ENCODE results near the gene TECPR2. TPM values are rescaled to one million over a fixed set of nuclear protein-coding genes. Genes with fewer than 3 reads are reported as not detected.

Gene TECPR2
- total and polyA plus RNA-seq, 10 of the 15 experiments (the other 5 are each of a cell fraction or from before 2014, with no cell fraction given): 0.15 to 10.0 (median 3.0) TPM

GRCh38 chr14:102320671-102321455 is 41.9 kb upstream of the TECPR2 start:
- Histone ChIP-seq H3K4me2 (ENCODE audit: control insufficient read depth, insufficient read depth) (peak overlapping the region; percentile 95), H2AFZ (ENCODE audit: control insufficient read depth, low read depth, low read length) (peak overlapping the region; percentile 68), H3K79me2 (ENCODE audit: control insufficient read depth, insufficient read depth, low read length) (peaks cover 14% of the 10 kb centered on the region), H3K9ac (ENCODE audit: control insufficient read depth, insufficient read depth, low read length) (peak overlapping the region; percentile 88), H3K27ac (ENCODE audit: control insufficient read depth, insufficient read depth) (peak overlapping the region; percentile 72; the same call in 1 of the 2 replicates), H4K20me1 (ENCODE audit: control insufficient read depth, insufficient read depth) (no peaks in the 10 kb centered on the region), H3K4me1 (ENCODE audit: control insufficient read depth, insufficient read depth, low read length) (peaks cover 18% of the 10 kb centered on the region), H3K36me3 (ENCODE audit: control insufficient read depth in 2 of 2, insufficient read depth in 2 of 2, low read length in 1 of 2) (no peaks in the 10 kb centered on the region), H3K4me3 (peak overlapping the region; percentile 97), H3K27me3 (replicated peaks in 1 of 2; ENCODE audit: control insufficient read depth in 2 of 2, insufficient read depth in 2 of 2, low read length in 1 of 2) (no peaks in the 10 kb centered on the region), H3K9me3 (replicated peaks; ENCODE audit: control insufficient read depth, insufficient read depth, low read length) (no peaks in the 10 kb centered on the region)
- ATAC-seq (no peak), DNase-seq (ENCODE audit: low read depth, low spot score) (no peak), FAIRE-seq (no peak)
- ChIA-PET CTCF (interaction anchor here (0.5 to 1.1 kb wide), 4 partner anchors 15 to 350 kb away, joined by 3 to 4 read pairs (median 4); no protein-coding TSS in a partner anchor), SMC1A (ENCODE audit: uncharacterized antibody, unreplicated experiment) (interaction anchor here (0.5 to 1.6 kb wide), 4 partner anchors 16 to 201 kb away, joined by 3 read pairs; partner anchors contain the start of gene MOK), RAD21 (ENCODE audit: unreplicated experiment) (interaction anchor here (0.7 to 1.5 kb wide), 2 partner anchors 16 to 195 kb away, joined by 3 read pairs; partner anchors contain the start of gene MOK), POLR2A (no interaction called here)
- in situ Hi-C loops (cut with MboI): loop anchor here (25.0 kb wide), 1 partner anchor 559 kb away; the partner anchor contains the start of gene PPP2R5C
- TF ChIP-seq HDAC2 (IDR thresholded peaks at IDR 0.05) (no peak), REST (IDR thresholded peaks at IDR 0.05; ENCODE audit: low read depth, low read length) (no peak), ZBED1 (IDR thresholded peaks at IDR 0.05; ENCODE audit: borderline replicate concordance) (no peak), NFIC (IDR thresholded peaks at IDR 0.05; ENCODE audit: low read depth, low read length) (no peak), STAT1 (conservative IDR thresholded peaks at IDR 0.05) (no peak), GATAD2B (conservative IDR thresholded peaks at IDR 0.05; ENCODE audit: low read depth) (no peak), ZNF622 (IDR thresholded peaks at IDR 0.05) (no peak), SKIL (IDR thresholded peaks at IDR 0.05; ENCODE audit: low read depth, poor library complexity, severe bottlenecking) (no peak), RELA (IDR thresholded peaks at IDR 0.05; ENCODE audit: borderline replicate concordance, partially characterized antibody) (no peak)
- 98% methylated on average over 17 of the region's 17 CpGs for WGBS (ENCODE audit: insufficient coverage, insufficient replicate concordance, low lambda C conversion rate, missing lambda C conversion rate)
- intact Hi-C loops (cut with micrococcal nuclease; ENCODE audit: unreplicated experiment): no loop called here
- TSS peak; percentile 80 for BruUV-seq (replicated peaks)

All from GM12878 (cell line).